Esophagus squamous epithelium (tissue), 5 donors: ENCODE measurements around the gene PTGS2. TPM values are rescaled to one million over a fixed set of nuclear protein-coding genes. Genes with fewer than 3 reads are reported as not detected.

Experiments
- DNase-seq: peaks from one replicate; lab custom pipeline; 2025; lab: John Stamatoyannopoulos, UW
- H3K27ac ChIP-seq, 4 donors: fragments of 200-600 bp; sonication (generic); one replicate each; pipeline ENCODE4 v1.5.1; 2016 to 2019; ENCODE audit warnings: mild to moderate bottlenecking in 1 of 4
- H3K27me3 ChIP-seq, 4 donors: fragments of 200-600 bp; sonication (generic); 1 replicate in 3 of 4; 2 replicates in 1 of 4; pipeline versions ENCODE4 v1.5.1 to v1.6.0; 2017 to 2021; ENCODE audit warnings: antibody characterized with exemption in 1 of 4
- H3K36me3 ChIP-seq, 3 donors: fragments of 200-600 bp; sonication (generic); one replicate each; pipeline ENCODE4 v1.5.1; 2016 to 2019
- H3K4me1 ChIP-seq, 3 donors: fragments of 200-600 bp; sonication (generic); one replicate each; pipeline ENCODE4 v1.5.1; 2017 to 2019
- H3K4me3 ChIP-seq, 4 donors: fragments of 200-600 bp; sonication (generic); 1 replicate in 3 of 4; 2 replicates in 1 of 4; pipeline ENCODE4 v1.5.1; 2016 to 2019; ENCODE audit warnings: mild to moderate bottlenecking in 2 of 4, moderate library complexity in 1 of 4
- H3K9me3 ChIP-seq, 3 donors: fragments of 200-600 bp; sonication (generic); one replicate each; pipeline ENCODE4 v1.5.1; 2016 to 2019
- POLR2A ChIP-seq, 4 donors: fragments of 450-650 bp; IDR thresholded peaks; one replicate each; pipeline ENCODE4 v1.6.1; 2017; ENCODE audit warnings: antibody characterized with exemption in 4 of 4, mild to moderate bottlenecking in 4 of 4, moderate library complexity in 3 of 4
- WGBS, 2 donors: methylation state at CpG; one replicate each; pipeline ENCODE4 v1.1.5; 2018; 5-methylcytosine and 5-hydroxymethylcytosine counted together
- intact Hi-C: fragments of 100-400 bp; cut with DNase I; formaldehyde crosslinking; loops from one replicate; pipeline ENCODE4 v1.15.0; 2022
- total RNA-seq, 4 donors: library from RNA; depleted of rRNA; stranded (reverse); fragments of >200 nt; gene quantifications; one replicate each; pipeline ENCODE4 v1.1.0, GENCODE V29; 2016
- TF ChIP-seq, protein P1 (sequence below), 6 experiments: fragments of 450-650 bp in 4 of 6; fragments of 200-600 bp in 2 of 6; sonication (generic) in 2 of 6; IDR thresholded peaks; one replicate each; pipeline ENCODE4 v1.5.1; 2016 to 2019; ENCODE audit warnings: antibody characterized with exemption in 6 of 6, mild to moderate bottlenecking in 4 of 6, moderate library complexity in 4 of 6
- donor health status: DM: yes; HTN: yes; CAD: no.

The PTGS2 gene
- total RNA-seq, 4 donors from 2014 or later, result 1.1 to 4.1 (median 2.0) TPM

DNA sequence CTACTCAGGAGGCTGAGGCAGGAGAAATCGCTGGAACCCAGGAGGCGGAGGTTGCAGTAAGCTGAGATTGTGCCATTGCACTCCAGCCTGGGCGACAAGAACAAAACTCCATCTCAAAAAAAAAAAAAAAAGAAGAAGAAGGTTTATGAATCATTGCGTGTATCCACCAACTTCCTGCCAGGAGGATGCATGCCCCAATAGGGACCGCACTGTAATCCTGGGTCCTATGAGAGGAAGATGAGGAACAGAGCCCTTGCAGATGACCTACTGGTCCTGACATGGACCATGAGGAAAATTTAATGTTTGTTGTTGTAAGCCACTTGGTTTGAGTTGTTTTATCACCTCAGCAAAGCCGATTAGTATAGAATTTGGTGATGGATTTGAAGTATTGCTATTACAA lies 56.7 kb downstream of the PTGS2 start:
- no peak for DNase-seq
- H3K36me3 ChIP-seq, result no peaks in the 10 kb centered on the region
- 88 to 93% methylated on average over 6 of the region's 6 CpGs for WGBS, 2 donors
- H3K27ac ChIP-seq, result no peak overlapping the region
- intact Hi-C loops, result no loop called here
- no peaks in the 10 kb centered on the region for H3K9me3 ChIP-seq
- H3K4me1 ChIP-seq, result peaks cover 0 to 10% (median 3%) of the 10 kb centered on the region in 3 donors
- TF ChIP-seq POLR2A (IDR thresholded peaks at IDR 0.05), result no peak
- TF ChIP-seq, protein P1, sequence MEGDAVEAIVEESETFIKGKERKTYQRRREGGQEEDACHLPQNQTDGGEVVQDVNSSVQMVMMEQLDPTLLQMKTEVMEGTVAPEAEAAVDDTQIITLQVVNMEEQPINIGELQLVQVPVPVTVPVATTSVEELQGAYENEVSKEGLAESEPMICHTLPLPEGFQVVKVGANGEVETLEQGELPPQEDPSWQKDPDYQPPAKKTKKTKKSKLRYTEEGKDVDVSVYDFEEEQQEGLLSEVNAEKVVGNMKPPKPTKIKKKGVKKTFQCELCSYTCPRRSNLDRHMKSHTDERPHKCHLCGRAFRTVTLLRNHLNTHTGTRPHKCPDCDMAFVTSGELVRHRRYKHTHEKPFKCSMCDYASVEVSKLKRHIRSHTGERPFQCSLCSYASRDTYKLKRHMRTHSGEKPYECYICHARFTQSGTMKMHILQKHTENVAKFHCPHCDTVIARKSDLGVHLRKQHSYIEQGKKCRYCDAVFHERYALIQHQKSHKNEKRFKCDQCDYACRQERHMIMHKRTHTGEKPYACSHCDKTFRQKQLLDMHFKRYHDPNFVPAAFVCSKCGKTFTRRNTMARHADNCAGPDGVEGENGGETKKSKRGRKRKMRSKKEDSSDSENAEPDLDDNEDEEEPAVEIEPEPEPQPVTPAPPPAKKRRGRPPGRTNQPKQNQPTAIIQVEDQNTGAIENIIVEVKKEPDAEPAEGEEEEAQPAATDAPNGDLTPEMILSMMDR (IDR thresholded peaks at IDR 0.05), result no peak
- no peaks in the 10 kb centered on the region for H3K27me3 ChIP-seq
- no peak overlapping the region for H3K4me3 ChIP-seq

Other genes starting within 250 kb of the PTGS2 start
- not detected for gene PDC, start 219.3 kb downstream of the PTGS2 start, total RNA-seq
- gene PLA2G4A, start 148.5 kb upstream of the PTGS2 start, total RNA-seq, result 10 to 100 TPM; 11.8 to 22.6 (median 14.6) TPM